Daoy (cell line): ENCODE data around the gene NDUFAF8. TPM values are rescaled to one million over a fixed set of nuclear protein-coding genes. Genes with fewer than 3 reads are reported as not detected.
"Not testable (repeated sequence)": the region's sequence is repeated elsewhere in the genome, so short reads cannot be mapped to it uniquely, and the experiment has no call there.

Experiments used
- DNase-seq: peaks from one replicate; pipeline ENCODE4 v3.0.0-alpha.2; 2015; ENCODE audit warnings: low read depth
- total RNA-seq: library from RNA; depleted of rRNA; stranded (reverse); fragments of >200 nt; shearing (Covaris generic); gene quantifications from 2 replicates; pipeline ENCODE4 v1.2.3, GENCODE V29; 2014

Gene NDUFAF8
- total RNA-seq, 1 experiment from 2014 or later = 75.5 TPM

GRCh38 chr17:81222906-81223761 is 16.0 kb upstream of the NDUFAF8 start, which contains the start of gene CEP131:
Gene CEP131 (minus strand): TSS chr17:81222965. CDS start chr17:81220056, 2,909 bp downstream.
- peak; percentile 100 for DNase-seq

GRCh38 chr17:81223762-81224130 is 15.4 kb upstream of the NDUFAF8 start:
- DNase-seq = no peak

GRCh38 chr17:81227630-81228029 is 11.5 kb upstream of the NDUFAF8 start:
- DNase-seq = not testable (repeated sequence)

GRCh38 chr17:81228420-81228819 is 10.7 kb upstream of the NDUFAF8 start:
- DNase-seq = no peak

GRCh38 chr17:81228834-81229665 is 10.1 kb upstream of the NDUFAF8 start:
- no peak for DNase-seq

- no peak for DNase-seq
Observed at GRCh38 chr17:81229666-81229920, 9.5 kb upstream of the NDUFAF8 start.

- DNase-seq = peak; percentile 48
Observed at GRCh38 chr17:81230043-81230820, 8.9 kb upstream of the NDUFAF8 start.

GRCh38 chr17:81231121-81231645 is 7.9 kb upstream of the NDUFAF8 start:
- DNase-seq = no peak

GRCh38 chr17:81231766-81232581 is 7.1 kb upstream of the NDUFAF8 start:
- DNase-seq = no peak

- DNase-seq = no peak
Observed at GRCh38 chr17:81232616-81233241, 6.4 kb upstream of the NDUFAF8 start.

- no peak for DNase-seq
Observed at GRCh38 chr17:81233316-81233715, 5.8 kb upstream of the NDUFAF8 start.

GRCh38 chr17:81233811-81234505 is 5.2 kb upstream of the NDUFAF8 start:
- DNase-seq = no peak

GRCh38 chr17:81234506-81234855 is 4.6 kb upstream of the NDUFAF8 start:
- DNase-seq = no peak

- no peak for DNase-seq
Observed at GRCh38 chr17:81234940-81235821, 3.9 kb upstream of the NDUFAF8 start.

GRCh38 chr17:81235822-81236740 is 3.0 kb upstream of the NDUFAF8 start:
- no peak for DNase-seq

GRCh38 chr17:81236784-81237183 is 2.3 kb upstream of the NDUFAF8 start:
- no peak for DNase-seq

GRCh38 chr17:81237591-81238489 is 1.3 kb upstream of the NDUFAF8 start:
- no peak for DNase-seq
